ENCODE results near the gene MYF6. TPM values are rescaled to one million over a fixed set of nuclear protein-coding genes. Genes with fewer than 3 reads are reported as not detected.

Gene MYF6
- total and polyA plus RNA-seq, 2 donors (not counting 1 experiment from before 2014, with no cell fraction given) = not detected

- ChIA-PET POLR2A (no interaction called here), CTCF (no interaction called here)
- Histone ChIP-seq H3K27ac (ENCODE audit: low read length in 2 of 2) (no peak overlapping the region), H3K4me2 (replicated peaks; ENCODE audit: low read depth, low read length, poor library complexity, severe bottlenecking) (no peak overlapping the region), H2AFZ (ENCODE audit: insufficient read depth, low read depth, low read length, poor library complexity, severe bottlenecking) (no peak overlapping the region), H3K36me3 (replicated peaks in 1 of 2; ENCODE audit: control extremely low read depth in 1 of 2, control insufficient read depth in 1 of 2, extremely low read depth in 1 of 2, insufficient read depth in 2 of 2, low read length in 1 of 2) (no peaks in the 10 kb centered on the region), H3K79me2 (ENCODE audit: control insufficient read depth, insufficient read depth, low read length) (no peaks in the 10 kb centered on the region), H3K4me1 (ENCODE audit: control insufficient read depth in 2 of 2, insufficient read depth in 2 of 2, low read length in 2 of 2) (no peaks in the 10 kb centered on the region), H3K4me3 (ENCODE audit: control extremely low read depth in 1 of 5, extremely low read depth in 1 of 5, insufficient read depth in 1 of 5, low read depth in 2 of 5, low read length in 4 of 5) (no peak overlapping the region), H3K27me3 (replicated peaks in 1 of 4; ENCODE audit: control extremely low read depth in 1 of 4, control insufficient read depth in 3 of 4, insufficient read depth in 4 of 4, low read length in 3 of 4) (no peaks in the 10 kb centered on the region), H3K9me3 (ENCODE audit: control extremely low read depth in 1 of 3, control insufficient read depth in 2 of 3, insufficient read depth in 1 of 3, low read length in 2 of 3) (no peaks in the 10 kb centered on the region), H4K20me1 (ENCODE audit: control insufficient read depth, insufficient read depth, low read length, poor library complexity, severe bottlenecking) (no peaks in the 10 kb centered on the region), H3K9ac (ENCODE audit: low read length) (no peak overlapping the region)
- WGBS (ENCODE audit: insufficient coverage) = 80% methylated on average over 1 of the region's 1 CpG
- DNase-seq (no peak), ATAC-seq (ENCODE audit: low read depth) (no peak)
- no peaks in the 10 kb centered on the region for H3K27me3 Mint-ChIP-seq
- H3K4me3 Mint-ChIP-seq = no peak overlapping the region
- no peaks in the 10 kb centered on the region for H3K4me1 Mint-ChIP-seq
- H3K27ac Mint-ChIP-seq = no peak overlapping the region
- intact Hi-C loops (cut with micrococcal nuclease) = no loop called here
- TF ChIP-seq EZH2 (IDR thresholded peaks at IDR 0.05; ENCODE audit: borderline replicate concordance, insufficient read depth, low read depth, low read length, poor library complexity, severe bottlenecking) (no peak), CTCF (IDR thresholded peaks at IDR 0.05) (no peak)
- no peaks in the 10 kb centered on the region for H3K9me3 Mint-ChIP-seq (ENCODE audit: insufficient read depth)
Observed at GRCh38 chr12:80692114-80692513, 15.3 kb upstream of the MYF6 start.

- H3K4me1 Mint-ChIP-seq = no peaks in the 10 kb centered on the region
- Histone ChIP-seq H3K9ac (ENCODE audit: low read length) (no peak overlapping the region), H3K4me3 (ENCODE audit: control extremely low read depth in 1 of 5, extremely low read depth in 1 of 5, insufficient read depth in 1 of 5, low read depth in 2 of 5, low read length in 4 of 5) (no peak overlapping the region), H4K20me1 (ENCODE audit: control insufficient read depth, insufficient read depth, low read length, poor library complexity, severe bottlenecking) (no peaks in the 10 kb centered on the region), H3K36me3 (replicated peaks in 1 of 2; ENCODE audit: control extremely low read depth in 1 of 2, control insufficient read depth in 1 of 2, extremely low read depth in 1 of 2, insufficient read depth in 2 of 2, low read length in 1 of 2) (no peaks in the 10 kb centered on the region), H3K4me2 (replicated peaks; ENCODE audit: low read depth, low read length, poor library complexity, severe bottlenecking) (no peak overlapping the region), H2AFZ (ENCODE audit: insufficient read depth, low read depth, low read length, poor library complexity, severe bottlenecking) (no peak overlapping the region), H3K79me2 (ENCODE audit: control insufficient read depth, insufficient read depth, low read length) (no peaks in the 10 kb centered on the region), H3K9me3 (ENCODE audit: control extremely low read depth in 1 of 3, control insufficient read depth in 2 of 3, insufficient read depth in 1 of 3, low read length in 2 of 3) (no peaks in the 10 kb centered on the region), H3K4me1 (ENCODE audit: control insufficient read depth in 2 of 2, insufficient read depth in 2 of 2, low read length in 2 of 2) (no peaks in the 10 kb centered on the region), H3K27ac (ENCODE audit: low read length in 2 of 2) (no peak overlapping the region), H3K27me3 (replicated peaks in 1 of 4; ENCODE audit: control extremely low read depth in 1 of 4, control insufficient read depth in 3 of 4, insufficient read depth in 4 of 4, low read length in 3 of 4) (no peaks in the 10 kb centered on the region)
- WGBS (ENCODE audit: insufficient coverage) = 67% methylated on average over 1 of the region's 2 CpGs
- POLR2A ChIA-PET = no interaction called here
- ATAC-seq (ENCODE audit: low read depth) = no peak
- CTCF ChIA-PET = no interaction called here
- no peak for DNase-seq
- intact Hi-C loops (cut with micrococcal nuclease) = no loop called here
- H3K9me3 Mint-ChIP-seq (ENCODE audit: insufficient read depth) = no peaks in the 10 kb centered on the region
- H3K27me3 Mint-ChIP-seq = no peaks in the 10 kb centered on the region
- no peak for TF ChIP-seq CTCF (IDR thresholded peaks at IDR 0.05)
- TF ChIP-seq EZH2 (IDR thresholded peaks at IDR 0.05; ENCODE audit: borderline replicate concordance, insufficient read depth, low read depth, low read length, poor library complexity, severe bottlenecking) = no peak
- H3K4me3 Mint-ChIP-seq = no peak overlapping the region
- no peak overlapping the region for H3K27ac Mint-ChIP-seq
Observed at GRCh38 chr12:80697270-80697887, 10.1 kb upstream of the MYF6 start.

Data from B cell (primary cell).